Breast epithelium (tissue), 3 donors: ENCODE data around the gene PDE4D.

Experiments used
- CTCF ChIP-seq, 3 donors: fragments of 450-650 bp; IDR thresholded peaks; one replicate each; pipeline ENCODE4 v1.5.1; 2016 to 2017; ENCODE audit warnings: antibody characterized with exemption in 3 of 3, mild to moderate bottlenecking in 3 of 3, moderate library complexity in 3 of 3
- POLR2A ChIP-seq: fragments of 450-650 bp; IDR thresholded peaks from one replicate; pipeline ENCODE4 v1.6.1; 2016; ENCODE audit warnings: antibody characterized with exemption, mild to moderate bottlenecking, moderate library complexity

DNA sequence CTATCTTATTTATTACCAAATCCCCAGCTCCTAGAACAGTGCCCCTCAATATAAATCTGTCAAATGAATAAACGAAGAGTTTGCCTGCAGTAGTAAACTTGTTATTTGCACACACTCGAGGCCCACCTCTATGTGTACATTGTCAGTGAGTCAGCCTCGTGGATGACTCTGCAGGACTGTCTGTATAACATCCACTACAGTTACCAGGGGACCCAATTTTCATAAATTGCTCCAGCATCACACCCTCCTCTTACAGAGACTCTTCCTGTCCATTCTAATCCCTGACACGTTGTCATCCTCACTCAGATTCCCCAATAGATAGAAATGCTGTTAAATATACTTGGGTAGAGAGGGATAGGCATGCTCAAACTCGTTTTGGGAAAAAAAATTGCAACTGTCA is 832.1 kb downstream of the PDE4D start:
- no peak for TF ChIP-seq CTCF (IDR thresholded peaks at IDR 0.05)
- no peak for TF ChIP-seq POLR2A
